Right renal cortex interstitium (tissue), 3 donors: ENCODE data around the gene EIF2AK2. TPM values are rescaled to one million over a fixed set of nuclear protein-coding genes. Genes with fewer than 3 reads are reported as not detected.
"Not testable (repeated sequence)": the region's sequence is repeated elsewhere in the genome, so short reads cannot be mapped to it uniquely, and the experiment has no call there.

Experiments
- DNase-seq, 3 donors: peaks; one replicate each; pipeline ENCODE4 v3.0.0-alpha.2; 2013; ENCODE audit warnings: low read depth in 3 of 3, low spot score in 2 of 3
- polyA plus RNA-seq, 3 donors: library from polyadenylated mRNA; unstranded; fragments of 120-200 nt; gene quantifications; one replicate each; pipeline ENCODE4 v1.2.1, GENCODE V29; 2013; ENCODE audit not compliant: insufficient read length in 3 of 3

The EIF2AK2 gene
- 10 to 100 TPM; 33.4 to 36.7 (median 34.0) TPM for polyA plus RNA-seq

- DNase-seq: peak in 2 of 3 donors; percentile 53 to 61
Measured at GRCh38 chr2:37156857-37157714, at the start of gene EIF2AK2. EIF2AK2 (minus strand) TSS chr2:37156980; CDS start chr2:37147806, 9,174 bp downstream.

- DNase-seq: no peak
Measured at GRCh38 chr2:37205689-37206341, 49.0 kb upstream of the EIF2AK2 start.

- DNase-seq: not testable (repeated sequence)
Measured at GRCh38 chr2:37205071-37205661, 48.4 kb upstream of the EIF2AK2 start.

- DNase-seq: no peak
Measured at GRCh38 chr2:37203708-37204107, 46.9 kb upstream of the EIF2AK2 start.

- DNase-seq: no peak
Measured at GRCh38 chr2:37201766-37202165, 45.0 kb upstream of the EIF2AK2 start.

- DNase-seq: no peak
Measured at GRCh38 chr2:37201208-37201607, 44.4 kb upstream of the EIF2AK2 start.

- no peak for DNase-seq
Measured at GRCh38 chr2:37198681-37199065, 41.9 kb upstream of the EIF2AK2 start.

GRCh38 chr2:37196320-37197195, 39.8 kb upstream of the EIF2AK2 start, which contains the start of gene CEBPZOS:
CEBPZOS (plus strand) TSS chr2:37196496; CDS start chr2:37199705, 3,209 bp downstream.
- peak; percentile 75 to 87 (median 76) for DNase-seq

- not testable (repeated sequence) for DNase-seq
Measured at GRCh38 chr2:37195862-37196319, 39.1 kb upstream of the EIF2AK2 start.

GRCh38 chr2:37192551-37192950, 35.8 kb upstream of the EIF2AK2 start:
- no peak for DNase-seq

- DNase-seq: no peak
Measured at GRCh38 chr2:37191747-37192146, 35.0 kb upstream of the EIF2AK2 start.

- no peak for DNase-seq
Measured at GRCh38 chr2:37191253-37191652, 34.5 kb upstream of the EIF2AK2 start.

- DNase-seq: no peak
Measured at GRCh38 chr2:37190290-37190689, 33.5 kb upstream of the EIF2AK2 start.

GRCh38 chr2:37189452-37190153, 32.8 kb upstream of the EIF2AK2 start:
- no peak for DNase-seq

GRCh38 chr2:37188570-37188969, 31.8 kb upstream of the EIF2AK2 start, which contains the start of gene SULT6B1:
SULT6B1 (minus strand) TSS chr2:37188670; CDS start chr2:37188640, 30 bp downstream.
- no peak for DNase-seq

GRCh38 chr2:37181726-37182684, 25.2 kb upstream of the EIF2AK2 start:
- no peak for DNase-seq

- DNase-seq: no peak
Measured at GRCh38 chr2:37180640-37181039, 23.9 kb upstream of the EIF2AK2 start.

- DNase-seq: no peak
Measured at GRCh38 chr2:37180006-37180639, 23.3 kb upstream of the EIF2AK2 start.
